GM23338 (cell line): Measurements from ENCODE around the gene ANKRD11. TPM values are rescaled to one million over a fixed set of nuclear protein-coding genes. Genes with fewer than 3 reads are reported as not detected.
"Not testable (repeated sequence)": the region's sequence is repeated elsewhere in the genome, so short reads cannot be mapped to it uniquely, and the experiment has no call there.

Experiments
- ATAC-seq: fragments of 200-7000 bp; cut with Tn5 transposase; 3 replicates; pipeline ENCODE4 v1.9.1; 2020
- DNase-seq: peaks from one replicate; pipeline ENCODE4 v3.0.0-alpha.2; 2015; ENCODE audit warnings: low spot score
- H2AFZ ChIP-seq: fragments of 200-600 bp; sonication (generic); 2 replicates; pipeline ENCODE4 v1.8.0; 2016; ENCODE audit warnings: antibody characterized with exemption, mild to moderate bottlenecking, moderate library complexity
- H3F3A ChIP-seq: fragments of 200-600 bp; sonication (generic); replicated peaks from 2 replicates; pipeline ENCODE4 v1.8.0; 2017; ENCODE audit warnings: antibody characterized with exemption, mixed run types, low read depth
- H3K27ac ChIP-seq: fragments of 200-600 bp; sonication (generic); 2 replicates; pipeline ENCODE4 v1.6.1; 2016; ENCODE audit warnings: low read depth
- H3K27me3 ChIP-seq: fragments of 200-600 bp; sonication (generic); 2 replicates; pipeline ENCODE4 v1.8.0; 2016; ENCODE audit warnings: mild to moderate bottlenecking, mixed run types, moderate library complexity; ENCODE audit not compliant: insufficient read depth
- H3K36me3 ChIP-seq: fragments of 200-600 bp; sonication (generic); 2 replicates; pipeline ENCODE4 v1.8.0; 2016; ENCODE audit warnings: mild to moderate bottlenecking; ENCODE audit not compliant: insufficient read depth
- H3K4me1 ChIP-seq: fragments of 200-600 bp; sonication (generic); 2 replicates; pipeline ENCODE4 v1.8.0; 2016; ENCODE audit warnings: mild to moderate bottlenecking, moderate library complexity; ENCODE audit not compliant: insufficient read depth
- H3K4me2 ChIP-seq: fragments of 200-600 bp; sonication (generic); 2 replicates; pipeline ENCODE4 v1.7.1; 2017; ENCODE audit warnings: mixed run types
- H3K4me3 ChIP-seq: fragments of 200-600 bp; sonication (generic); 2 replicates; pipeline ENCODE4 v1.6.1; 2016; ENCODE audit warnings: mixed run types
- H3K79me2 ChIP-seq: fragments of 200-600 bp; sonication (generic); replicated peaks from 2 replicates; pipeline ENCODE4 v1.8.0; 2017; ENCODE audit warnings: mild to moderate bottlenecking; ENCODE audit not compliant: insufficient read depth
- H3K9me2 ChIP-seq: fragments of 200-600 bp; sonication (generic); 2 replicates; pipeline ENCODE4 v1.8.0; 2017; ENCODE audit not compliant: insufficient read depth
- H4K20me1 ChIP-seq: fragments of 200-600 bp; sonication (generic); replicated peaks from 2 replicates; pipeline ENCODE4 v1.8.0; 2017; ENCODE audit warnings: mild to moderate bottlenecking; ENCODE audit not compliant: insufficient read depth
- H3K27ac Mint-ChIP-seq: 2 replicates; pipeline ENCODE4 v1.8.0; 2020; ENCODE audit warnings: inconsistent platforms, mild to moderate bottlenecking, moderate library complexity, mixed read lengths
- H3K27me3 Mint-ChIP-seq: 3 replicates; pipeline ENCODE4 v1.8.0; 2022; ENCODE audit warnings: low read depth, mild to moderate bottlenecking, moderate library complexity, mixed read lengths, inconsistent platforms; ENCODE audit not compliant: insufficient read depth, poor library complexity
- H3K36me3 Mint-ChIP-seq: 3 replicates; pipeline ENCODE4 v1.8.0; 2021; ENCODE audit warnings: low read depth, mild to moderate bottlenecking, inconsistent platforms, moderate library complexity, mixed read lengths
- H3K4me1 Mint-ChIP-seq: 3 replicates; pipeline ENCODE4 v1.8.0; 2020; ENCODE audit warnings: mild to moderate bottlenecking, inconsistent platforms, mixed read lengths
- H3K4me3 Mint-ChIP-seq: 3 replicates; pipeline ENCODE4 v1.8.0; 2021; ENCODE audit warnings: moderate library complexity, mild to moderate bottlenecking, inconsistent platforms, mixed read lengths
- H3K9me3 Mint-ChIP-seq: 3 replicates; pipeline ENCODE4 v1.8.0; 2020; ENCODE audit warnings: moderate library complexity, mild to moderate bottlenecking, inconsistent platforms, mixed read lengths
- CREB1 ChIP-seq: fragments of 250-450 bp; sonication (Bioruptor Pico); IDR thresholded peaks from 2 replicates; pipeline ENCODE4 v1.5.0; 2020; ENCODE audit warnings: low read depth, mild to moderate bottlenecking, moderate library complexity
- CTCF ChIP-seq, 2 experiments: fragments of 200-600 bp in 1 of 2; sonication (generic) in 1 of 2; conservative IDR thresholded peaks; 2 replicates each; pipeline versions ENCODE4 v1.5.1 to v1.6.1; 2016 to 2017; ENCODE audit warnings: antibody characterized with exemption in 2 of 2, low read depth in 2 of 2, mild to moderate bottlenecking in 2 of 2, moderate library complexity in 1 of 2
- ETS1 ChIP-seq: IDR thresholded peaks from 2 replicates; pipeline ENCODE4 v1.6.1; 2016; ENCODE audit warnings: antibody characterized with exemption
- JUNB ChIP-seq: IDR thresholded peaks from one replicate; pipeline ENCODE4 v1.6.1; 2016; ENCODE audit warnings: antibody characterized with exemption; ENCODE audit not compliant: unreplicated experiment
- NANOG ChIP-seq: IDR thresholded peaks from 2 replicates; pipeline ENCODE4 v1.6.1; 2016; ENCODE audit warnings: antibody characterized with exemption, borderline replicate concordance
- REST ChIP-seq: IDR thresholded peaks from one replicate; pipeline ENCODE4 v1.6.1; 2018; ENCODE audit warnings: antibody characterized with exemption; ENCODE audit not compliant: unreplicated experiment
- ZNF331 ChIP-seq: fragments of 250-450 bp; sonication (Bioruptor Pico); IDR thresholded peaks from 2 replicates; pipeline ENCODE4 v1.5.0; 2020; ENCODE audit warnings: low read depth, mild to moderate bottlenecking, moderate library complexity
- polyA plus RNA-seq: library from polyadenylated mRNA; unstranded; fragments of >200 nt; fragmentation: Nextera tagmentation; extraction: Ambion mirVana; gene quantifications from 2 replicates; pipeline ENCODE4 v1.2.1, GENCODE V29; 2016
- total RNA-seq: library from RNA; depleted of rRNA; stranded (reverse); fragments of >200 nt; shearing (Covaris generic); gene quantifications from 2 replicates; pipeline ENCODE4 v1.2.3, GENCODE V29; 2014

Gene ANKRD11
- total and polyA plus RNA-seq, 2 experiments from 2014 or later, result 130 to 159 TPM

DNA sequence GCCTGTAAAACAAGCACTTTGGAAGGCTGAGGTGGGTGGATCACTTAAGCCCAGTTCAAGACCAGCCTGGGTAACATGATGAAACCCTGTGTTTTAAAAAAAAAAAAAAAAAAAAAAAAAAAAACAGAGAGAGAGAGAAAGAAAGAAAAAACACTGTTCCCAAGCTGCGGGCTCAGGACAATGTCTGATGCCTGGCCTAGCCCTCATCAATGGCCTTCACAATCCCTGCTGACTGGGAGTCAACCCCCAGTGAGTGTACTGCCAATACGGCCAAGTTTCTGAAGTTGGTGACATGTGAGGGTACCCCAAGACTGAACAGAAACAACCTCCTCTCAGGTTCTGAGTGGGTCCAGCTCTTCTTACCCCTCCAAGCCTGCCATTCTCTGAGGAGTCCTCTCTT, 156.3 kb downstream of the ANKRD11 start:
- no peaks in the 10 kb centered on the region for H3K36me3 ChIP-seq
- peak overlapping the region; percentile 85; the same call in 1 of the 2 replicates for H3K27ac Mint-ChIP-seq
- ATAC-seq, result no peak
- H3K4me2 ChIP-seq, result no peak overlapping the region
- H3K27me3 Mint-ChIP-seq, result peaks cover 10% of the 10 kb centered on the region
- H3K4me1 Mint-ChIP-seq, result peaks cover 52% of the 10 kb centered on the region
- peaks cover 70% of the 10 kb centered on the region for H4K20me1 ChIP-seq
- peaks cover 7% of the 10 kb centered on the region; the same call in 1 of the 2 replicates for H3F3A ChIP-seq
- H3K4me3 ChIP-seq, result no peak overlapping the region
- H3K9me2 ChIP-seq, result no peaks in the 10 kb centered on the region
- no peak for DNase-seq
- H3K4me3 Mint-ChIP-seq, result no peak overlapping the region
- TF ChIP-seq JUNB, result no peak
- no peak for TF ChIP-seq NANOG
- no peak for TF ChIP-seq CREB1 (CRISPR knock-in tag)
- TF ChIP-seq REST, result no peak
- TF ChIP-seq ETS1, result no peak
- no peak for TF ChIP-seq CTCF (conservative IDR thresholded peaks at IDR 0.05; ENCODE audit: low read depth in 2 of 2)
- no peak for TF ChIP-seq ZNF331
- no peaks in the 10 kb centered on the region for H3K27me3 ChIP-seq
- H3K27ac ChIP-seq, result peak overlapping the region; percentile 59; the same call in 1 of the 2 replicates
- no peaks in the 10 kb centered on the region for H3K9me3 Mint-ChIP-seq
- H3K4me1 ChIP-seq, result peaks cover 18% of the 10 kb centered on the region
- no peak overlapping the region for H2AFZ ChIP-seq
- H3K36me3 Mint-ChIP-seq, result peaks cover 4% of the 10 kb centered on the region; the same call in 1 of the 3 replicates
- peaks cover 100% of the 10 kb centered on the region for H3K79me2 ChIP-seq

DNA sequence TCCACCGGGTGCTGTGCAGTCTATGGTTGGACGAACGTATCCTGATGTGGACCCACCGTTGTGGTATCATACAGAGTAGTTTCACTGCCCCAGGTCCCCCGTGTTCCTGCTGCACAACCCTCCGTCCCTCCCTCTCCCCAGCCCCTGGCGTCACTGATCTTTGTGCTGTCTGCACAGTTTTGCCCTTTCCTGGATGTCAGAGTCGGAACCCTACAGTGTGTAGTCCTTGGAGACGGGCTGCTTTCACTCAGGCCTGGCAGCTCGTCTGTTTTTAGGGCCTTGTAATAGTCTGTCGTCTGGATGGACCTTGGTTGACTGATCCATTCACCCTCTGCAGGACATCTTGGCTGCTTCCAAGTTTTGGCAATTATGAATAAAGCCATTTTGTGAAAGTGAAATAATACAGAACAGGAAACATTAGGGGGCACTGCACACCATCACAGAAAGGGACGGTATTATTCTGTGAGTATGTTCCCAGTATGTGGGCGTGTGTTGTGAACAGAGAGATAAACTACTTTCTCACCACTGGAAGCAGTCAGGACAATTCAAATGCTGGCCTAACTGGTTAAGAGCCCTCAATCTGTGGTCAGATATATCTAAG, 156.9 kb downstream of the ANKRD11 start:
- Histone ChIP-seq H3K4me1 (peaks cover 15% of the 10 kb centered on the region; the same call in 1 of the 2 replicates), H3K79me2 (peaks cover 96% of the 10 kb centered on the region), H4K20me1 (peaks cover 66% of the 10 kb centered on the region), H3K27ac (0 out of 2 replicates have a peak overlapping the region, but pooled peaks have one; percentile 59)
- not testable (repeated sequence) for H3K36me3 ChIP-seq, H2AFZ ChIP-seq, DNase-seq, H3K9me3 Mint-ChIP-seq, H3K9me2 ChIP-seq, H3K4me2 ChIP-seq, H3K27me3 ChIP-seq, H3K4me3 ChIP-seq, H3F3A ChIP-seq, ATAC-seq, H3K36me3 Mint-ChIP-seq, H3K4me3 Mint-ChIP-seq
- peak in 1 of 2 experiments; percentile 39; a peak in 2 of 4 replicates for TF ChIP-seq CTCF (conservative IDR thresholded peaks at IDR 0.05; ENCODE audit: low read depth in 2 of 2)
- Mint-ChIP-seq H3K27ac (peak overlapping the region; percentile 71), H3K27me3 (peaks cover 10% of the 10 kb centered on the region), H3K4me1 (peaks cover 49% of the 10 kb centered on the region)
